ENCODE results near the gene ECPAS.
"Not testable (repeated sequence)": the region's sequence is repeated elsewhere in the genome, so short reads cannot be mapped to it uniquely, and the experiment has no call there.

The ECPAS gene

GRCh38 chr9:111451570-111451969, 32.6 kb downstream of the ECPAS start:
- Histone ChIP-seq H3K18ac (ENCODE audit: low read length) (no peak overlapping the region), H2BK5ac (ENCODE audit: low read depth, low read length, poor library complexity) (no peak overlapping the region), H4K12ac (ENCODE audit: low read depth, low read length) (no peak overlapping the region), H3K27me3 (ENCODE audit: insufficient read depth, low read length) (no peaks in the 10 kb centered on the region), H3K79me2 (ENCODE audit: control insufficient read depth, insufficient read depth, low read length, poor library complexity) (peaks cover 4% of the 10 kb centered on the region), H4K8ac (ENCODE audit: low read depth, low read length) (no peak overlapping the region), H3K23ac (ENCODE audit: low read length) (no peak overlapping the region), H3K9me3 (ENCODE audit: insufficient read depth, low read depth, low read length) (no peaks in the 10 kb centered on the region), H3K79me1 (ENCODE audit: low read length) (no peaks in the 10 kb centered on the region), H4K91ac (ENCODE audit: low read depth, low read length) (no peak overlapping the region), H3K4me3 (ENCODE audit: low read depth, low read length) (no peak overlapping the region), H3K4me2 (ENCODE audit: low read length) (no peak overlapping the region), H2AK5ac (ENCODE audit: low read length) (no peak overlapping the region), H3K4me1 (ENCODE audit: control insufficient read depth in 1 of 2, insufficient read depth in 2 of 2, low read length in 2 of 2) (no peaks in the 10 kb centered on the region), H3K27ac (ENCODE audit: low read depth, low read length) (no peak overlapping the region), H2BK120ac (ENCODE audit: insufficient read depth, low read length, poor library complexity) (no peak overlapping the region), H2AFZ (ENCODE audit: insufficient read depth, low read length, poor library complexity) (no peak overlapping the region), H3K14ac (ENCODE audit: low read length) (no peak overlapping the region), H3K4ac (ENCODE audit: low read depth, low read length) (no peak overlapping the region), H2BK12ac (ENCODE audit: low read length) (no peak overlapping the region), H3K9ac (ENCODE audit: low read length) (no peak overlapping the region), H3K36me3 (ENCODE audit: control insufficient read depth in 1 of 2, insufficient read depth in 2 of 2, low read length in 2 of 2) (peaks cover 3 to 4% of the 10 kb centered on the region in 2 experiments)
- DNase-seq, result no peak
- WGBS (ENCODE audit: extremely low coverage, insufficient coverage, insufficient read length), result no CpG with 5 or more reads among the region's 1 CpG

DNA sequence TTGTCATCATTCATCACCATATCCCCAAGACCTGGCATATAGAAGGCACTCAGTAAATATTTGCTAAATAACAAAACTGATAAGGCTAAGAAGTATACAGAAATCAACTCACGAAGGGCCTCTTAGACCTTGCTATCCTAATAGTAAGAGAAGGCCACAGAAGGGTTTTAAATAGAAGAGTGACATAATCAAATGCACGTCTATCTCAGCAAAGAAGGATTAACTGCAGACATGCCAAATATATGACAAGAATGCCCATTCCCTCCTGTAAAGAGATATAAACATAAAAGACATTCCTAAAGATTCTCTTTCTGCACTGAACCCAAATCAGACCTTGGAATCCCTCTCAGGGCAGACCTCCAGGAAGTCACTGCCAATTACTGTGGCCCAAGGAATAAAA, 34.1 kb downstream of the ECPAS start:
- Histone ChIP-seq H3K79me2 (ENCODE audit: control insufficient read depth, insufficient read depth, low read length, poor library complexity) (peaks cover 4% of the 10 kb centered on the region), H3K9me3 (ENCODE audit: insufficient read depth, low read depth, low read length) (no peaks in the 10 kb centered on the region), H4K8ac (ENCODE audit: low read depth, low read length) (no peak overlapping the region), H2BK12ac (ENCODE audit: low read length) (no peak overlapping the region), H3K36me3 (ENCODE audit: control insufficient read depth in 1 of 2, insufficient read depth in 2 of 2, low read length in 2 of 2) (peaks cover 3 to 4% of the 10 kb centered on the region in 2 experiments), H3K4me1 (ENCODE audit: control insufficient read depth in 1 of 2, insufficient read depth in 2 of 2, low read length in 2 of 2) (no peaks in the 10 kb centered on the region), H3K4ac (ENCODE audit: low read depth, low read length) (no peak overlapping the region), H2BK5ac (ENCODE audit: low read depth, low read length, poor library complexity) (no peak overlapping the region), H3K27me3 (ENCODE audit: insufficient read depth, low read length) (no peaks in the 10 kb centered on the region), H3K4me3 (ENCODE audit: low read depth, low read length) (no peak overlapping the region), H3K79me1 (ENCODE audit: low read length) (no peaks in the 10 kb centered on the region), H3K9ac (ENCODE audit: low read length) (no peak overlapping the region), H4K12ac (ENCODE audit: low read depth, low read length) (no peak overlapping the region), H2AK5ac (ENCODE audit: low read length) (no peak overlapping the region), H3K4me2 (ENCODE audit: low read length) (no peak overlapping the region), H3K14ac (ENCODE audit: low read length) (no peak overlapping the region), H4K91ac (ENCODE audit: low read depth, low read length) (no peak overlapping the region), H3K18ac (ENCODE audit: low read length) (no peak overlapping the region), H3K23ac (ENCODE audit: low read length) (no peak overlapping the region), H2BK120ac (ENCODE audit: insufficient read depth, low read length, poor library complexity) (no peak overlapping the region), H2AFZ (ENCODE audit: insufficient read depth, low read length, poor library complexity) (no peak overlapping the region), H3K27ac (ENCODE audit: low read depth, low read length) (no peak overlapping the region)
- peak in 1 of 2 donors; percentile 8 for DNase-seq
- WGBS (ENCODE audit: extremely low coverage, insufficient coverage, insufficient read length), result no CpG with 5 or more reads among the region's 2 CpGs

DNA sequence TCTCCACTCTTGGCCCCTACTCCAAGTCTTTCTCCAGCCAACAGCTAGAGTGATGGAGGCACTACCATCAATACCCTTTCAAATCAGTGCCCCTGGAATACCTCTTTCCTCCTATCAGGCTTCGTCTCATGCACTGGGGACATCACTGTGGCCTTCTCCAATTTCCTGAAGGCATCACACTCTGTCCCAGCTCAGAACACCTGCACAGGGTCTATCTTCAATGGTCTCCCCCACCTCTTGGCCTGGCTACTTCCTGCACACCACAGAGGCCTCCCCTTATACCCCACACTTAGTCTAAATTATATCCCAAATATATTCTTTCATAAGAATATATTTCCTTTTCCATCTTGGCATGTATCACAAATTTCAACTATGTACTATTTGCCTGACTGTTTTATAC, 34.5 kb downstream of the ECPAS start:
- DNase-seq, result no peak
- Histone ChIP-seq H3K27me3 (ENCODE audit: insufficient read depth, low read length) (no peaks in the 10 kb centered on the region), H3K18ac (ENCODE audit: low read length) (no peak overlapping the region), H3K4me1 (ENCODE audit: control insufficient read depth in 1 of 2, insufficient read depth in 2 of 2, low read length in 2 of 2) (no peaks in the 10 kb centered on the region), H2AK5ac (ENCODE audit: low read length) (no peak overlapping the region), H2AFZ (ENCODE audit: insufficient read depth, low read length, poor library complexity) (no peak overlapping the region), H3K27ac (ENCODE audit: low read depth, low read length) (no peak overlapping the region), H2BK5ac (ENCODE audit: low read depth, low read length, poor library complexity) (no peak overlapping the region), H2BK12ac (ENCODE audit: low read length) (no peak overlapping the region), H4K91ac (ENCODE audit: low read depth, low read length) (no peak overlapping the region), H3K79me1 (ENCODE audit: low read length) (no peaks in the 10 kb centered on the region), H2BK120ac (ENCODE audit: insufficient read depth, low read length, poor library complexity) (no peak overlapping the region), H4K12ac (ENCODE audit: low read depth, low read length) (no peak overlapping the region), H4K8ac (ENCODE audit: low read depth, low read length) (no peak overlapping the region), H3K79me2 (ENCODE audit: control insufficient read depth, insufficient read depth, low read length, poor library complexity) (peaks cover 4% of the 10 kb centered on the region), H3K9ac (ENCODE audit: low read length) (no peak overlapping the region), H3K36me3 (ENCODE audit: control insufficient read depth in 1 of 2, insufficient read depth in 2 of 2, low read length in 2 of 2) (peaks cover 3 to 4% of the 10 kb centered on the region in 2 experiments), H3K4me2 (ENCODE audit: low read length) (no peak overlapping the region), H3K14ac (ENCODE audit: low read length) (no peak overlapping the region), H3K23ac (ENCODE audit: low read length) (no peak overlapping the region), H3K9me3 (ENCODE audit: insufficient read depth, low read depth, low read length) (no peaks in the 10 kb centered on the region), H3K4ac (ENCODE audit: low read depth, low read length) (no peak overlapping the region), H3K4me3 (ENCODE audit: low read depth, low read length) (no peak overlapping the region)
- no CpG with 5 or more reads among the region's 1 CpG for whole genome bisulfite sequencing (ENCODE audit: extremely low coverage, insufficient coverage, insufficient read length)

DNA sequence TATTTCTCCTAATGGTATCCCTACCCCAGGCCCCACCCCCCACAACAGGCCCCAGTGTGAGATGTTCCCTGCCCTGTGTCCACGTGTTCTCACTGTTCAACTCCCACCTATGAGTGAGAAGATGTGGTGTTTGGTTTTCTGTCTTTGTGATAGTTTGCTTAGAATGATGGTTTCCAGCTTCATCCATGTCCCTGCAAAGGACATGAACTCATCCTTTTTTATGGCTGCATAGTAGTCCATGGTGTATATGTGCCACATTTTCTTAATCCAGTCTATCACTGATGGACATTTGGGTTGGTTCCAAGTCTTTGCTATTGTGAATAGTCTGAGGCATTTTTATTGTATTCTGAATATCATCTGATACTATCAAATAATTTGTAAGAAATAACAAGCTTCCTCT, 38.4 kb downstream of the ECPAS start:
- H3K4ac ChIP-seq (ENCODE audit: low read depth, low read length); H4K12ac ChIP-seq (ENCODE audit: low read depth, low read length); H2BK5ac ChIP-seq (ENCODE audit: low read depth, low read length, poor library complexity); H3K79me1 ChIP-seq (ENCODE audit: low read length); H2BK12ac ChIP-seq (ENCODE audit: low read length); H3K36me3 ChIP-seq (ENCODE audit: control insufficient read depth in 1 of 2, insufficient read depth in 2 of 2, low read length in 2 of 2); H4K8ac ChIP-seq (ENCODE audit: low read depth, low read length); H3K4me1 ChIP-seq (ENCODE audit: control insufficient read depth in 1 of 2, insufficient read depth in 2 of 2, low read length in 2 of 2); DNase-seq; H2AFZ ChIP-seq (ENCODE audit: insufficient read depth, low read length, poor library complexity); H3K14ac ChIP-seq (ENCODE audit: low read length); H3K9me3 ChIP-seq (ENCODE audit: insufficient read depth, low read depth, low read length); H3K4me2 ChIP-seq (ENCODE audit: low read length); H4K91ac ChIP-seq (ENCODE audit: low read depth, low read length); H3K18ac ChIP-seq (ENCODE audit: low read length); H3K79me2 ChIP-seq (ENCODE audit: control insufficient read depth, insufficient read depth, low read length, poor library complexity); H3K4me3 ChIP-seq (ENCODE audit: low read depth, low read length); H2AK5ac ChIP-seq (ENCODE audit: low read length); H3K27ac ChIP-seq (ENCODE audit: low read depth, low read length); H2BK120ac ChIP-seq (ENCODE audit: insufficient read depth, low read length, poor library complexity); H3K9ac ChIP-seq (ENCODE audit: low read length); H3K23ac ChIP-seq (ENCODE audit: low read length); H3K27me3 ChIP-seq (ENCODE audit: insufficient read depth, low read length): not testable (repeated sequence)
- WGBS (ENCODE audit: extremely low coverage, insufficient coverage, insufficient read length), result no CpG with 5 or more reads among the region's 1 CpG
